HEK293 (cell line): ENCODE results near the gene SWAP70.

Experiments
- TRIM28 ChIP-seq: IDR thresholded peaks from 2 replicates; pipeline ENCODE4 v1.6.1; 2011; ENCODE audit warnings: low read length, control low read depth, borderline replicate concordance
- ZEB2 ChIP-seq: fragments of 450-650 bp; formaldehyde crosslinking; IDR thresholded peaks from 2 replicates; pipeline ENCODE4 v1.5.1; 2016; ENCODE audit warnings: missing biosample characterization, missing genetic modification characterization

DNA sequence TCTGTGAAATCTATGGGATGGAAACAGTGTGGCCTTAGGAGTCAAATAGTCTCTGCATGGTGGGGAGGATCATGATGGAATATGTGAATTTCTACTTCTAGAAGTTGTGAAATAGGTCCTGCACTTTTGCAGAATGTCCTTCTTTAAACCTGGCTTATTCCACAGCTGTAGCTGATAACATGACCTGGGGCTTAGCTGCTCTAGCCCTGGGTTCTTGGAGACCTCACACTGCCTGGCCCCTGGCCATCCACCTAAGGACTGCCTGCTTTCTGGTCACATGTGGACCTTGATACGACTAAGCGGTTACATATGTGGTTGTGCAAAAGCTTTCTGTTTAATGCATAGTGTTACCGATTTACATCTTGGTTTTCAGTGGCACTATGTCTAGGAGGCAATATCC, 88.2 kb downstream of the SWAP70 start:
- TF ChIP-seq TRIM28 = no peak
- no peak for TF ChIP-seq ZEB2
